OCI-M2 (cell line): Measurements from ENCODE around the gene ZNF385B.
"Not testable (repeated sequence)": the region's sequence is repeated elsewhere in the genome, so short reads cannot be mapped to it uniquely, and the experiment has no call there.

Source experiments
- DNase-seq: peaks from one replicate; lab custom pipeline; 2025; ENCODE audit not compliant: unreplicated experiment; lab: John Stamatoyannopoulos, UW

ZNF385B gene

DNA sequence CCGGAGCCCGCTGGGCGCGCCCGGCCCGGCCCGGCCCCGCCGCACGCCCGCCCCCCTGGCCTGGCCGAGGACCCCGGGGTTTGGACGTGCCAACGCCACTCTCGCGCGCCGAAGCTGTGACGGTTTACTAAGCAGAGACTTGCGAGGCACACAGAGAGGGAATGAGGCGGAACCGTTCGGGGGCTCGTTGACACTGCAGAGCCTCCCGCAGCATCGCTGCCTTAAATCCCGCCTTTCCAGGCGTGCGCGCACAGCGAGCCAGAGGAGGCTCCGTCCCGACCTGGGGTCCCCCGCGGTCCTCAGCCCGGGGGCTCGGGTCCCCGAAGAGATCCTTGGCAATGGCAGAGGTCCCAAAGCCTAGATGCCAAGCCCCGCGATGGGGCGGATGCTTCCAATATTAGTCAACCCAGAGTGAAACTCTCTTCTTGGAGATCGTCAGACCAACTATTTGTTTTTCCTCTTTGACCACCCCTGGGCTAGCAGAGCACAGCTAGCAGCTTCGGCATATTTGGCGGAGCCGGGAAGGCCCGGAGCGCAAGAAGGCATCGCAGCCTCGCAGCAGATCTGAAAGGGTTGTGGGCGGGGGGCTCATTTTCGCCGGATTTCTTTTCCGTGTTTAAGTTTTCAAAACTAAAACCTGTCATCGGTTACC is at the start of gene ZNF385B:
Gene ZNF385B (minus strand): TSS at position 197 of the 652 bp plus-strand sequence.
- no peak for DNase-seq

DNA sequence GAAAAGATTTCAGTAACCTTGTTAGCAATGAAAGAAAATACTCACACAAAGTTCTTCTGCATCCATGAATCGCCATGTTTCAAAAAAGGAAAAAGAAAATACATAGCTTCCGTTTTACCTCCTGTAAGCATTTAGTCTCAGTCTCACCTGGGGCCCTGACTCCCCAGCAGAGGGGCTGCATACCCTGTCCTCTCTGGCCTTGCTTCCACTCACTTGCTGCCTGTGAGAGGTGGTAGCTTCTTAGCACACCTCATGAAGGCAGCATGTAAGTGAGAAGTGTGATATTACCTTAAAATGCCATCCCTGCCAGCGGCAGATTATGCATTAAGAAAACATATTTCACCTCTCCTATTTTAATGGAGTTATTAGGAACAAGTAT is 49.3 kb upstream of the ZNF385B start:
- DNase-seq: no peak

DNA sequence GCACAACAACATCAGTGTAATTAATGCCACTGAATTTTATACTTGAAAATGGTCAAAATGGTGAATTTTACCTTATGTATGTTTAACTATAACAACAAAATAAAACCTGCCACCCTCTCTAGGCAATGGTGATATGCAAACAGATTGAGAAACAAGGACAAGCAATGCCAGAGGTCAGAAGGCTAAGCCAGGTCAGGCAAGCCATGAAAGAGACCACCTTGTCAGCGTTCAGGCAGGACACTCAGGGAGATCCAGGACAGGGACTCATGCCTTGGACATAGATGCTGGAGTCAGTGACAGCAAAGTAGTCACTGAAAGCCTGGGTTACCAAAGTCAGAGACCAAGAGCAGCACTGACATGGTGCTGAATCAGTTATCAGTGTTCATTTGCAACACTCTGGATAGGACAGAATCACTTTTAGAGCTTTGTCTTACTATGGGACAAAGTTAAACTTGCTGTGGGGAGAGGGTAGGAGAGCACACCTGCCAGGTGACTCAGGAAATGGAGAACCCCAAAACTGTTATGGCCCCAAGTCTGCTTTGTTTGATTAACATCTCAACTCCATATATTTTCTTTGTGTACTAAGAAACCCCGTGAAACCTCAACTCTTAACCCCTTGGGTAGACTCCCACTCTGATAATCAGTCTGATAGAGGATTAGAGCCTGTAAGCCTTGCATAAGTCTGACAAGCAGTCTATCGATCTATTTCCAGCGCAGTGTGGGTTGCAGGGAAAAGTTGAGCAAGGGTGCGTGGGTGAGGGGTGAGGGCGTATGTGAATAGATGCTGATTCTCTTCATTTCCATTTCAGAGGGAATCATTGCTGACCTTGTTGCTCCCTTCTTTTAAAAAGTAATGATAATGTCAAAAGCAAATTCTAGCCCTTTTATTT is 48.7 kb upstream of the ZNF385B start:
- DNase-seq: no peak

GRCh38 chr2:179900655-179901054 is 39.2 kb upstream of the ZNF385B start:
- no peak for DNase-seq

DNA sequence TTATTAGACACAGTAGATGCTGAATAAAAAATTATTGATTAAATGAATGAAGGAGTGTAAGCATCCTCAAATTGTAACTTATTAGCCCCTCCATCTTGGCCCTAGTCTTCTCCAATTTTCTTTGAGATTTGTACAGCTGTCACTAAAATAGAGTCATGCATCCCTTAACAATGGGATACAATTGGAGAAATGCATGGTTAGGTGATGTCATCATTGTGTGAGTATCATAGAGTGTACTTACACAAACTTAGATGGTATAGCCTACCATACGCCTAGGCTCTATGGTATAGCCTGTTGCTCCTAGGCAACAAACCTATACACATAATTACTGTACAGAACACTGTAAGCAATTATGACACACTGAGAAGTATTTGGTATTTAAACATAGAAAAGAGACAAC is 38.3 kb upstream of the ZNF385B start:
- no peak for DNase-seq

GRCh38 chr2:179898873-179899272 is 37.5 kb upstream of the ZNF385B start:
- DNase-seq: peak; percentile 23

DNA sequence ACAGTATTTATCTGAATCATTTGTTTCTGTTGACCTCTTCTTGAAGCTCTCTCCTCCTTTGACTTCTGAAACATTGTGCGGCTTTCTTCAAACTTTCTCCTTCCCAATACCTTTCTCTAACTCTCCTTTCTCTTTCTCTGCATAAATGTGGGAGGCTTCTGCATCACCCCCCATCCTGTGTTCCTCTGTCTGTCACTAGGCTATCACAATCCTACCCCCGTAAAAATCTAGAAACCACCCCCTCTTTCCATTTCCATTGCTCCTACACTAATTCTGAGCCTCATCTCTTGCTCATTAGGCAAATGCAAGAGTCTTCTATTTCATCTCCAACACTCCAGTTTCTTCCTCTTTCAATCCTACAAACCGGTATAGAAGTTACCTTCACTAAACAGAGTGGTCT is 32.2 kb upstream of the ZNF385B start:
- DNase-seq: no peak

DNA sequence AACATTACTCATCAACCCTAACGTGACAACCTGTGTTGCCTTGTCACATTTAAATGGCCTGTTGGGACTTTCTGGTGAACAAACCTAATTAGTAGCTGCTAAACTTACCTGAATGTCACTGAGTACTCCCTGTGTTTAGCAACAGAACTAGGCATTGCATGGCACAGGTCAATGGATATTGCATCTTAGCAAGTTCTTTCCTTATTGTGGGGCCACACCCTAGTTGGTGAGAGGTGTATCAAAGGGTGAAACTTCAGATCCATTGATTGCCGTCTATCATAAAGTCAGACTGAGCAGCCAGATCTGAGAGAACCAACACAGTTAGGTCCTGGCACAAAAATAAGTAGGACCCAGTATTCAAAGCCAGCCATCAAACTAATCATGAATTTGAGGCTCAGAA is 29.8 kb upstream of the ZNF385B start:
- no peak for DNase-seq

DNA sequence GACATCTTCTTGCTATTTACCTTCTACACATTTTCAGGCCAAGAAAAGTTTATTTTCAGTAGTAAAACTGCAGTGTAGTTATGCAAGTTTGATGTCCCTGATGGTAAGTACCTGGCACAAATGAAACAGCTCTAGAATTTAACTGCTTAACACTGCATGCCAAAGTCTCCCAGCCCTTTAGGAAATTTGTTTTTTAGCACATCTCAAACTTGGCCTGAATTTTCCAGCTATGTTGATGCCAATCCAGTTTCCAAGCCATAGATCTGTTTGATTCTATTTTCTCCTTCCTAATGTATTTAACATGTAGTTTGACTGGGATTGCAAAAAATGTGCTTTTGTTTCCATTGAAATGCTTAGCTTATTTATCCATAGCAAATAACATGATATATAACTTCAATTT is 29.3 kb upstream of the ZNF385B start:
- no peak for DNase-seq

- DNase-seq: not testable (repeated sequence)
These were observed 27.2 kb upstream of the ZNF385B start for GRCh38 chr2:179888642-179889041.

GRCh38 chr2:179884193-179884592 is 22.8 kb upstream of the ZNF385B start:
- DNase-seq: no peak

- no peak for DNase-seq
These were observed 21.7 kb upstream of the ZNF385B start for GRCh38 chr2:179882851-179883806.

DNA sequence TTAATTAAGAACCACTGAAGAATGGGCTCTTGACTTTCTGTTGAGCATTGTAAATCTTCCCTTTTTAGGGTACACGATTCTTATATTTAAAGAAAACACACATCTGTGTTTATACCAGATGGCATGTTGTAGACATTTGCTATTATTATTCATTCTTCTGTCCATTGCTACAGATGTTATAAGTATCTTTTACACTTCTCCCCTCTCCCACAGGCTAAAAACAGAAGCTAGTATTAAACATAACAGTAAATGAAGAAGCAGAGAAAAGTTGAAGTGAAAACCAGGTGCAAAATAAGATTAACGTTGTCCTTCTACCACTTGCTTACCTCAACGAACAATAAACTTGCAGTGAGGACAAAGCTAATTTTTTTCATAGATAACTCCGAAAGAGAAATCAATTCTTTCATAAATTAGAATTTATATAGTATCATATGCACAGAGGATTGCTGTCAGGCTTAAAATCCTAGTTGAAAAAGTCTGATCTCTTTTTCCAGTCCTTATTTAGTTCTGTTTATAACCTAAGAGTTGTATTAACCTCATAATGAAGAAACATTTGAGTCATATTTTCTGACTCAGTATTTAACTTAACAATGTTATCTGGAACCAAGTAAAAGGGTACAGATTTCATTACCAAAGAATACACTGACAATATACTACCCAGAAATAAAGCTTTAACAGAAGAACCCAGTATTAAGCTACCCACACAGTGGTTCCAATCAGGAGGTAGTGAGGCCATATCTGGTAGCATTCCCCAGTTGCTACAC is 16.4 kb upstream of the ZNF385B start:
- no peak for DNase-seq

- no peak for DNase-seq
These were observed 14.9 kb upstream of the ZNF385B start for GRCh38 chr2:179876266-179876665.

DNA sequence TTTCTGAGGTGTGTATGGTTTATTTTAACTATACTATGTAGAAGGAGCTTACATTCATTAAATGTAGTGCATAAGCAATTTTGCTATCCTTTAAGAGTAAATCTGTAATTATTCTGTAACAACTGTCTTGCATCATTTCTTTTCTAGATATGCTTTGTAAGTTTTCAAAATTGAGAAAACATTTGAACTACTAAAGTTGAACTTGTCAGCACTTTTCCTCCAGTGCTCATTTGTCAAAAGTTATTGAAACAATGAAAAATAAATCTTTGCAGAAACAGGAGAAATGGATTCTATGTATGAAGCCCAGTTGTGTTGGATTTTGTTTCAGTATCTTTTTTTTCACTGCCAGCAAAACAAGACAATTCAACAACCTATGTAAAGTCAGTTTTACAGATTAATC is 14.5 kb upstream of the ZNF385B start:
- DNase-seq: no peak

- no peak for DNase-seq
These were observed 1.6 kb upstream of the ZNF385B start for GRCh38 chr2:179862898-179863458.

DNA sequence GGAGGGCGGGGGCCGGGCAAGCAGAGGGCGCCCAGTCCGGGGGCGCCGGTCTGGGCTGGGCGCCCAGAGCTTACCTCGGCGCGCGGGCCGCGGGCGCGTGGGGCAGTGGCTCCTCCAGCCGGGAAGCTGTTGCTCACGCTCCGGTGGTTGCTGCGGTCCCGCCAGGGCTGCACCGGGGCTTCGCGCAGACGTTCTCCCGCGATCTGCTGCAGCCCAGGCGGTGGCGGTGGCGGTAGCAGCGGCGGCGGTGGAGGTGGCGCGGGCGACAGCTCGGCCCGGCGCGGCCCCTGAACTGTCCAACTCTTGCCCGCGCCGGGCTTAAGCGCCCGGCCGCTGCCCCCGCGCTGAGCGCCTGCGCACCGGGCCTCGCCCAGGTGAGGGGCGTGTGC is 391 bp downstream of the ZNF385B start:
- no peak for DNase-seq

DNA sequence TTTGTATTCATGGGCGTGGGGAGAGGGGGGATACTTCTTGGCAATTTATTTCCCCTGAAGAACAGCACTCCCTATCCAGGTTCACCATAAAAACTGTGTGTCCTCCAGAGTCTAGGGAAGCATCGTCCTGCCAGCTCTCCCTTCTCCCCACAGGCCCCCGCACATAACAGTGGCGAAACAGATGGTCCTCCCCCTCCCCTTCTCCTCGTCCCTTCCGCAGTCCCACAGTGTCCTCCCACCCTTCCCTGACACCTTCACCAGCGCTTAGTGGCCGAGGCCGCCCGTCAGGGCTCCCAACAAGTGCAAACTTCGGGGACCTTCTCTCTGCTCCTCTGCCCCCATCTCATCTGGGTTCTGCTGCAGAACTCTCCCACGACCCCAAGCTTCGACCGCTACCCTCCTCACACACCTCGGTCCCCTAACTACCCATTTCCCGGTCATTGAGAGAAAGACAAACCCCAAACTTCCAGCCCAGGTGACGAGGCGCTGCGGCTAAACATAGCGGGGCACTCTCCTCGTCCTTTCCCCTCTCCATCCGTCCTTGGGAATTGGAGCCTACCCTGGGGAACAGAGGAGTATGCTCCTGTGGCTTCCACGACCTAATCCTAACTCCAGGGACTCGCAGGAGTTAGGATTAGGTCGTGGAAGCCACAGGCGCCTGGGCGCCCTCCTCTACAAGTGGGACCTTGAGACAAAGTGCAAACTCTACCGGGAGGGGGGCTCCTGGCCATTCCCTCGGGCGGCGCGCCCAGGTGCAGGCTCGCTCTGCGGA is 971 bp downstream of the ZNF385B start:
- DNase-seq: no peak

- no peak for DNase-seq
These were observed 1.9 kb downstream of the ZNF385B start for GRCh38 chr2:179859523-179859922.

- no peak for DNase-seq
These were observed 4.2 kb downstream of the ZNF385B start for GRCh38 chr2:179857236-179857635.
